22Rv1 (cell line): ENCODE results near the gene ZNF296.

Experiments used
- CTCF ChIP-seq: fragments of 450-650 bp; IDR thresholded peaks from 2 replicates; pipeline ENCODE4 v1.5.1; 2017; ENCODE audit warnings: mild to moderate bottlenecking
- ZFX ChIP-seq: fragments of 450-650 bp; IDR thresholded peaks from 2 replicates; pipeline ENCODE4 v1.6.1; 2017; ENCODE audit warnings: antibody characterized with exemption, borderline replicate concordance

- TF ChIP-seq CTCF (no peak), ZFX (no peak)
Measured at GRCh38 chr19:45123440-45123850, 47.2 kb upstream of the ZNF296 start.
